Fibroblast of lung (primary cell): ENCODE measurements around the gene OR4N5.

Experiments
- EZH2 ChIP-seq: IDR thresholded peaks from 2 replicates; pipeline ENCODE4 v1.5.1; 2012; ENCODE audit warnings: low read length, control low read depth, mild to moderate bottlenecking; ENCODE audit errors: missing control alignments
- TF ChIP-seq, protein P1 (sequence below), 2 donors: IDR thresholded peaks in 1 of 2; conservative IDR thresholded peaks in 1 of 2; 1 replicate in 1 of 2; 2 replicates in 1 of 2; pipeline ENCODE4 v1.5.1; 2011 to 2012; ENCODE audit warnings: low read length in 2 of 2, control low read depth in 1 of 2, inconsistent platforms in 1 of 2, low read depth in 1 of 2, mild to moderate bottlenecking in 1 of 2

DNA sequence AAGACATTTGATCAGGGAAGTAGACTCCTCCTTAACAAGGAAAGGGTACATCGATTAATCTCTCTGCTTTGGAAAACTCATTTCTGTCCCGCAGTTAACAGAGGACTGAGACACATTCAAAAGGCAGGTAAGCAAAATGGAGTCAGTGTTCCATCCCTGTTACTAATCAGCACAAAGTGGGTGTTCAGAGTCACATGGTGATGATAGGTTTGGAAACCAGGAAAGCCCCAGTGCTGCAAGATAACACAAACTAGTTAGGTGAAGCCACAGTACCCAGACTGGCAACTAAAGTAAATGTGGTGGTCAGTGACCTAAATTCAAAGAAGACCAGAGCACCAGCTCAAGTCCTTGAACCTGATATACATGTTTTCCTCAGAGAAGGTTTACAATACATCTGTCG lies 26.3 kb upstream of the OR4N5 start:
- TF ChIP-seq, protein P1, sequence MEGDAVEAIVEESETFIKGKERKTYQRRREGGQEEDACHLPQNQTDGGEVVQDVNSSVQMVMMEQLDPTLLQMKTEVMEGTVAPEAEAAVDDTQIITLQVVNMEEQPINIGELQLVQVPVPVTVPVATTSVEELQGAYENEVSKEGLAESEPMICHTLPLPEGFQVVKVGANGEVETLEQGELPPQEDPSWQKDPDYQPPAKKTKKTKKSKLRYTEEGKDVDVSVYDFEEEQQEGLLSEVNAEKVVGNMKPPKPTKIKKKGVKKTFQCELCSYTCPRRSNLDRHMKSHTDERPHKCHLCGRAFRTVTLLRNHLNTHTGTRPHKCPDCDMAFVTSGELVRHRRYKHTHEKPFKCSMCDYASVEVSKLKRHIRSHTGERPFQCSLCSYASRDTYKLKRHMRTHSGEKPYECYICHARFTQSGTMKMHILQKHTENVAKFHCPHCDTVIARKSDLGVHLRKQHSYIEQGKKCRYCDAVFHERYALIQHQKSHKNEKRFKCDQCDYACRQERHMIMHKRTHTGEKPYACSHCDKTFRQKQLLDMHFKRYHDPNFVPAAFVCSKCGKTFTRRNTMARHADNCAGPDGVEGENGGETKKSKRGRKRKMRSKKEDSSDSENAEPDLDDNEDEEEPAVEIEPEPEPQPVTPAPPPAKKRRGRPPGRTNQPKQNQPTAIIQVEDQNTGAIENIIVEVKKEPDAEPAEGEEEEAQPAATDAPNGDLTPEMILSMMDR (conservative IDR thresholded peaks at IDR 0.05 in 1 of 2, IDR thresholded peaks at IDR 0.05 in 1 of 2; ENCODE audit: low read depth in 1 of 2, low read length in 2 of 2): no peak
- TF ChIP-seq EZH2: no peak
